Mesenteric fat pad (tissue), 1 donor: ENCODE measurements around the gene SLC4A1AP. TPM values are rescaled to one million over a fixed set of nuclear protein-coding genes. Genes with fewer than 3 reads are reported as not detected.

Experiments used
- DNase-seq: peaks from one replicate; pipeline ENCODE4 v3.0.0-alpha.2; 2020; ENCODE audit warnings: low spot score
- total RNA-seq: library from RNA; stranded (reverse); fragmentation: NEBNext Ultra II Directional; extraction: Animal tissue kit (Norgen Biotek cat#: 25700); gene quantifications from one replicate; pipeline ENCODE4 v1.2.1, GENCODE V29; 2021
- donor health status: DM: yes; HTN: yes; CAD: no.

Gene SLC4A1AP
- total RNA-seq, 1 donor from 2014 or later: 18.0 TPM

DNA sequence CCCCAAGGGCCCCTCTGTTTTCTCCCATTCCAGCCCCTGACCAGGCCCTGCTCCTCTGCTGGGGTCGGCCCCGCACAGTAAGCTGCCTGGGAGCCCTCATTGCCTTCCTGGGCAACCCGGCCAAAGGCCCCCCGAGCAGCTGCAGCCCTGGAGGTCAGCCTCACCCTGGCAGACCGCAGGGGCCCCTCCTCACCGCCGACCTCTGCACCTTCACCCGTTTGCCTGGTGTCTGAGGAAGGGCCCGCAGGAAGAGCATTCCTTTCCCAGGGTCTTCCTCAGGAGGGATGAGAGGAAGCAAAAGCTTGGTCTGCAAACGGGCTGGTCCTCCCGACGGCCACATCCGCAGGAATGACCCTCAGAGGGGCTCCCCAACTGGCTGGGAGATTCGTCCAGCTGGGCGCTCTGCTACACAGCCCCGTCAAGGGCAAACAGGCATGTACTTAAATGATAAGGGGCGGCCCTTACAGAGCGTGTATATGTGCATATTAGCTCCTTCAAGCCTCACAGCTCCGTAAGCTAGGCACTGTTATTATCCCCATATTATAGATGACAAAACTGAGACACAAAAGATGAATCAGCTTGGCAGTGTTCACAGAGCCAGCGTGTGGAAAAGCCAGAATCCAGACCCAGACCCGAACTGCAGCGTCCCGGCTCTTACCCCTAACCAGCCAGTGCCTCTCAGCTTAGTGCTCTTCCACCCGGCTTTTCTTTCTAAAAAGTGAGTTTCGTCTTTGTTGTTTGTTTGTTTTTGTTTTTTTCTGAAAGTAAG is 52.8 kb downstream of the SLC4A1AP start:
- DNase-seq: peak; percentile 87

DNA sequence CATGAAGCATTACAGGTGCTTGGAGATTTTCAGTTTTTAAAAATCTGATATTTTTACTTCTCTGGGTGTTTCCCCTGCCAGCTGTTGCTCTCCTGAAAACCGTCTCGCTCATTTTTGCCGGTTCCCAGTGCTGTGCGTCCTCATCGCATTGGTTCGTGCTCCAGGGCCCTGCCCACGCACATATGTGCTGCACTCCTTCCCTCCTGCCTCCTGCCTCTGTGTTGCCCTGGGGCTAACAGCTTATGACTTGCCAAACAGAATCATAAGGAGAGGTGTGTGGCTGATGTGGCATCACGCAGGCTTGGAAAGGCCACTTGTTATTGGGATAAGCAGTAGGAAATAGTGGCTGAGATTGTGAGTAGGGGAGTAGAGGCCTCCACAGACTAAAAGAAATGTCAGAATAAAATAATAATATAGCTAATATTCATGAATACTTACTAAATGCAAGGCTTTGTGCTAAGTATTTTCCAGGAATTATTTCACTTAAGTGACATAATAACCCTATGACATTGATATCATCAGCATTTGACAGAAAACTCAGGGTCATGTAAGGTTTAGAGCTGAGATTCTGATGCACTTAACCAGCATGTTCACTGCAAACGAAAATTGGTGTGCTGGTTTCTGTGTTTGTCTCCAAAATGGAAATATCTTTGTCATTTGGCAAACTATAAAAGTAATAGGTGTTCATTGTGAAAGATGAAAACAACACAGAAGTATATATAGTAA is 53.5 kb downstream of the SLC4A1AP start:
- peak; percentile 18 for DNase-seq

DNA sequence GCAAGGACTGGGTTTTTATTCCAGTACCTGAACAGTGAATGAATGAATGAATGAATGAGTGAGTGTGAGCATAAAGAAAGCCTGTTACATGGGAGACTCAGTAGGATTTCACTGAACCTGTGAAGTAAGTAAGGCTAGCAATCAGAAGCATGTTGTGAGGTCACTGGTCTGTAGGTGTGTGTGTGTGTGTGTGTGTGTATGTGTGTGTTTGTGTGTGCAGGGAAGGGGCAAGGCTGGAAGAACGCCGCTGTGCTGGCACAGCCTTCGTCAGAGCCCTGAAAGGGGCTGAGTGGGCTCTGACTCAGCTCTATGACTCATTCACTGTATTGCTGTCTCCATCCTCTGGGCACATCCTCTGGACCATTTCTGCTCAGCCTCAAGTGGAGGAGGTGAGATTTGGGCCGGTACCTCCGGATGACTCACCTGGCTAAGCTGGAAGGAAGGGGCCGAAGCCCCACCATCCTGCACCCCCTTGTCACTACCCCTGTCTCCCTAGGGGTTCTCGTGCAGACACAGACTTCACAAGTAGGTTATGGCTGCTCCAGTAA is 56.4 kb downstream of the SLC4A1AP start:
- peak; percentile 88 for DNase-seq

DNA sequence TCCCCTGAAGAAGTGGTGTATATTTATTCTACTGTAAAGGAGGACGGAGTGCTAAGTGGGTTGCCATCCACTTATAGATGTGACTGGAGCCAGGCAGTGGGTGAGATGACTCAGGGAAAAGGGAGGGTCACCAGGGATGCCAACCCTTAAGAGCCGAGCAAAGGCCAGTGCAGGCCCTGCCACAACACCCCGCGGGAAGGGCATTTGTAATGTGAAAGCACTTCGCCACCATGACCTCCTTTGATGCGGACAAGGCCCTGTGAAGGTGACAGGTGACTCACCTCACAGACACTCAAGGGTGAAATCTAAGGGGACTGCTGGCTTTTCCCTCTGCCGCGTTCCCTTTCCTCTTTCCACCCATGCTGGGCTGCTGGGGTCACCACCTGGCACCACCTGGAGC is 57.6 kb downstream of the SLC4A1AP start:
- DNase-seq: peak; percentile 85

DNA sequence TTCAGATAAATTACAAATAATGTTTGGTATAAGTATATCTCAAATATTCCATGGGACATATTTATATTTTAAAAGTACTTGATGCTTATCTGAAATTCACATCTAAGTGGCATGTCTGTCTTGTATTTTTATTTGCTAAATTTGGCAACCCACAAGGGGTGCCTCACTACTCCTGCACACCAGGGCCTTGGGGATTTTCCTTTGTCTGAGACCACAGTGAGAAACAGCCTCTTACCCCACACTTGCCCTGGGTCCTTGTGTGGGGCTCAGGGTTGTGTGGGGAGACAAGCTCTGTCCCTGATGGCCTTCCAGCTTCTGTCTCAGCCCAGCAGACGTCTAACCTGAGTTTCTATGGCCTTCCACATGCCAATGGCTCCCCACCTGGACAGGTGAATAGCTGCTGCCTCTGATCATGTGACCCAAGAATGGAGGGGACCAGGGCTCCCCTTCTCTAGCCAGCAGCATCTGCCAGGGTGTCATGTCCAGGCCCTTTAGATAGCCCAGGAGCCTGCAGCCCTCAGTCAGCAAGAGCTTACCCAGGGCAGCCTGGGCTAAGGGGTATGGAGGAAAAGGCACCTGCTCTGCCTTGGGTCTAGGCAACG is 58.3 kb downstream of the SLC4A1AP start:
- peak; percentile 49 for DNase-seq

DNA sequence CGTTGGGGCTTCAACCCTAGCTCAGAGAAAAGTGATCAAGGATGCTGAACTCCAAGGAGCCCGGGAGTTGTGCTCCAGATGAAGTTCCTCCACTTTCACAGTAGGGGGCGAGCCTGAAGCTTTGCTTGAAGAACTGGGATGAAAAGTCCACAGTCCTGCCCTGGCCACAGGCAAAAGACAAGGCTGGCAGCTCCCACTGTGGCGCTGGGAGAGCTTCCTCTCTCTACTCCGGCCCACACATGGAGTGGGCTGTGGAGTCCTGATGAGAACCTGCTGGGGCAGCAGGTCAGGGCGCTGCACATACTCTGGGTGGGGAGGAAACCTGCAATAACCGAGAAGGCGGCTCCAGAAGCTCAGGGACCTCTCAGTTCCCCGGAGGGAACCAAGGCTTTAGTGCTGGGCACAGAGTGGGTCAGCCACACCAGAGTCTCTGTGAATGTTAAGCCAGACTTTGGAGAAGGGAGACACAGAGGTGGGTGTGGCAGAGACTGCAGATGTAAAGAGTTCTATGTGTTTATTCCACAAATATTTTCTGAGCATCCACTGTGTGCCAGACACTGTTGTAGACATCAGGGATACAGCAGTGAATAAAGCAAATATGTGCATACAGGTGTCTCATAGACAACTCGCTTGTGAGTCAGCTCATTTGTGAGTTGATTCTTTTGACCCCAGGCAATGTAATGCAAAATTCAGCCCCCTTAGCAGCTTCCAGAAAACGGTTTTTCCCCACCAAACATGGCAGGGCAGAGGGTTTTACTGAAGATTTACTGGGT is 59.9 kb downstream of the SLC4A1AP start:
- DNase-seq: peak; percentile 88

DNA sequence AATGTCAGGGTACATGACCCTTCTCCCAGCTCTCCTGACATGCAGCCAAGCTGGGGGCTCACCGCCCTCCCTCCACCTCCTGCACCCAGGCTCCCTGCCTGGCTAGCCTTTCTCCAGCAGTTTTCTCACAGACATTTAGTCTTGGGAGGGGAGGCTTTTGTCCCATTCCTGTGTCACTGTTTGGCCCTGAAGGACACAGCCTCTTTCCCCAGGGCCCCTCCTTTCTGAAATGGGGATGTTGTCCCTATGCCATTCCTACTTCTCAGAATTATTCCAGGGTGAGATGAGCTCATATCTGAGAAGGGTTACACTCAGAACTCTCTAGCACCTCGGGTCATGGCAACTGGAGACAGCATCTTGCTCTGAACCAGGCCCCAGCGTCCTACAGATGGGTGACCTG is 60.5 kb downstream of the SLC4A1AP start:
- DNase-seq: peak; percentile 71

DNA sequence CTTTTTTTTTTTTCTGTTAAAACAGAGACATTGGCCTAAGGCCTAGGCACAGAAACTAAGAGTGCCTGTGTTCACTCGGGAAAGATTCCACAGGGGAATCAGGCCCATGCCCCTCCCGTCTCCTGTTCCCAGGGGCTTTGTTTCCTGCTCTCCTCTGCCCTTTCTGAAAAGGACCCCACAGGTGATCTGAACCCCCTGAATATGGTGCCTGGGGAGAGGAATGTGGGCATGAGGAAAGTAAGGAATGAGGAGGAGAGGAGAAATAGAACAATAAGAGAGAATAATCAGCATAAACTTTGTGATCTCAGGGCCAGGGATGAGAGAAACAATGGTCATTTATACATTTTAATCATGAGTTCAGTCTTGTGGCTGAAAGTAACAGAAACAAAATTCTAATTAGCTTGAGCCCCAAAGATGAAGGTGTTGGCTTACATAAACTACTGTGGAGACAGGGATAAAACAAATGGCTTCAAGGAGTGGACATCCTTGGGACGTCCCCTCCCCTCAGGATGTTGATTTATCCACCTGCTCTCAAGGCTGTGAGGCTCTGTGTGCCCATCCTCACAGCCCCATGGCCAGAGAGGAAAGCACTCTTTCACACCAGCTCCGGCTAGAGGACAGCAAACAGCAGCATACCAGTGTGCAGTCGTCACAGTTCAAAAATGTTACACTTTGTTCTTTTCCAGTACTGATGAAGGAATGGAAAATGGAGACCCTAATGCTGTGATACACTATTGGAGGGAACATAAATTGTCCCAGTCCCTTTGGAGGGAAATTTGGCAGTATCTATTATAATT is 61.4 kb downstream of the SLC4A1AP start:
- peak; percentile 37 for DNase-seq

DNA sequence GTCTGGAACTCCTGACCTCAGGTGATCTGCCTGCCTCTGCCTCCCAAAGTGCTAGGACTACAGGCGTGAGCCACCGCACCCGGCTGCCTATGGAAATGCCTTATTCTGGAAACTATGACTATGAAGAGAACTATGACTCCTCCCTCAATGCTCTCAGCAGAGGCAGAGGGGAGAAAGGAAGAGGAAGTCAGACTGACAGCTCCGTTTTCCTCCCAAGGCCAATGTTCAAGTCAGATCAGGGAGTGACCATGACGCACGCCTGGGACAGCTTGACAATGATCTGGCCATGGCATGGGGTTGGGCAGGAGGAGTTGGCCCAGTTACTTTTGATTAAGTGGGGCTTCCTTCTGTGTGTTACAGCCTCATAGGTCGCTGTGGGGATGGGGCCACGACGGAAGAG is 63.6 kb downstream of the SLC4A1AP start:
- DNase-seq: peak; percentile 80

DNA sequence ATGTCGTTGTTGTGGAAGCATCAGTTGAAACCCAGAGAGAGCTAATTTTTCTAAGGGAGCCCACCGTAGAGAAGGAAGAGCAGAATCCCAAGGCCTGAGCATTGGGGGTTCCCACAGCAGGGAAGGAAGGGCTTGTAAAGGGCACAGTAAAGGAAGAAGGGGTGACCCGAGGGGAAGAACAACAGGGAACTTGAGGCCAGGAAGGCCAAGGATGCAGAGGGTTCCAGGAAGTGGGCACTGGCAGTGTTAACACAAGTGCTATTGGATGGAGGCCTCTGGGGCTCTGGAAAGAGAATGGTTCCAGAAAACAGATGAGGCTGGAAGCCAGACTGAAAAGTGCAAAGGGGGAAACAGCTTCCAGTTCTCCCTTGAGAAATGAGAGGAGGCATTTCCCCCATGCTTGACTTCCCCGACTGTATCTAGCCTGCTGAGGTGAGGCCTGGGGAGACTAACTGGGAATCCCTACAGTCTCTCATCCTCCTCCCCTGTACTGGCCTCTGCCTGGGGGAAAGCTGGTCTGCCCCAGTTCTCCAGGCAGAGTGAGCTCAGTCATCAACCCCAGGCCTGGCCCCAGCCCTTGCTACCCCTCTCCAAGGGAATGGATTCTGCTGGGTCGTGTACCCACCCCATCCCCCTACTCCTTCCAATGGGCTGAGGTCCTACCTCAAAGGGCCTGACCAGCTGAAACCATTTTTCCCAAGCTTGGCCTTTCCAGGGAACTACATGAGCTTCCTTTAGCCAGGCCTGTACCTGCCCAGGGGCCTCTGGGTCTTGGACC is 64.6 kb downstream of the SLC4A1AP start:
- DNase-seq: peak; percentile 41

DNA sequence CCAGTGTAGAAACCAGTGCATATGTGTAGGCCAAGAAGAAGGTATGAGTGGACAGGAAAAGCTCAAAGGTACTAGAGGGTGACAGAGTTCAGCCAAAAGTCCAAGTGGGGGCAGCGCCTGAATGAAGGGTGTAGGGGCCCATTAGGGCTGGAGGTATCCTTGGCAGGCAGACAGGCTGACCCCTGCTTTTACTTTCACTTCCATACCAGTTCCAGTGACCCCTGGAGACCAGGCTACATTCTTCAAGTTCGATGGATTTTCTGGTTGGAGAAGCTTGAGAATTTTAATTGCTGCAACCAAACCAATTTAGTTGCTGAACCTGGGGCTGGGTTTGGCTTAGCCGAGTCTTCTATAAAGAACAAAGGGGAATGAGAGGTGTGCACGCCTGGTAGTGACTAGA is 65.5 kb downstream of the SLC4A1AP start:
- peak; percentile 22 for DNase-seq

DNA sequence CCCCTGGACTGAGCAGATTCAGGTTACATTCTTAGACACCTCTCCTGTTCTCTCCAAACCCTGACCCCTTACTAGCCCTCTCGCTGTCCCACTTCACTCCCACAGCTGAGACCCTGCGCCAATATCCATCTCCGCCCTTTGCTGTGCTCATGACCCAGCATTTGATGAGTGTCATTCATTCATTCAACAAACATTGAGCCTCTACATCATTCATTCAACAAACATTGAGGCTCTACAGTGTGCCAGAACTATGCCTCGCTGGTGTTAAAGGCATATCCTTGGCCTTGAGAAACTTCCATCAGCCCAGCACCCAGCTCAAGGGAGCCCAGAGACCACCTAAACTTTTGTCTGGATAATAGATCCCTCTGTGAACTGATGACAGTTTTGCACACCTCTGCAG is 65.9 kb downstream of the SLC4A1AP start:
- DNase-seq: peak; percentile 26

DNA sequence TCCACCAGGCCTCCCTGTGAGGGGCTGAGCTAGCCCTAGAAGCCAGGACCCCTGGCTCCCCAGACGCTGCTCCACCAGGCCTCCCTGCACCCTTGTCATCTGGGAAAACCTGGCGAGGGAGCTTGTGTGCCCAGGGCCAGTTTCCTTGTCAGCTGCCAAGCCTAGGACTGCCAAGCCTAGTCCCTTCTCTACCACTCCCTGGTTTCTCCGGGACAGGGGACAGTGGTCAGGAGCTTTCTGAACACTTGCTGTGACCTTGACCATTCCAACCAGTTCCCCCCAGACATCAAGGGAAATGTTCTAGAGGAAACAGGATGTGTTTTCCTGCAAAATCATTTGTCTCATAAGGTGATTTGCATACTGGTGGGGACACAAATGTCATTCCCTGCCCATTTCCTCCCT is 66.6 kb downstream of the SLC4A1AP start:
- DNase-seq: peak; percentile 75

DNA sequence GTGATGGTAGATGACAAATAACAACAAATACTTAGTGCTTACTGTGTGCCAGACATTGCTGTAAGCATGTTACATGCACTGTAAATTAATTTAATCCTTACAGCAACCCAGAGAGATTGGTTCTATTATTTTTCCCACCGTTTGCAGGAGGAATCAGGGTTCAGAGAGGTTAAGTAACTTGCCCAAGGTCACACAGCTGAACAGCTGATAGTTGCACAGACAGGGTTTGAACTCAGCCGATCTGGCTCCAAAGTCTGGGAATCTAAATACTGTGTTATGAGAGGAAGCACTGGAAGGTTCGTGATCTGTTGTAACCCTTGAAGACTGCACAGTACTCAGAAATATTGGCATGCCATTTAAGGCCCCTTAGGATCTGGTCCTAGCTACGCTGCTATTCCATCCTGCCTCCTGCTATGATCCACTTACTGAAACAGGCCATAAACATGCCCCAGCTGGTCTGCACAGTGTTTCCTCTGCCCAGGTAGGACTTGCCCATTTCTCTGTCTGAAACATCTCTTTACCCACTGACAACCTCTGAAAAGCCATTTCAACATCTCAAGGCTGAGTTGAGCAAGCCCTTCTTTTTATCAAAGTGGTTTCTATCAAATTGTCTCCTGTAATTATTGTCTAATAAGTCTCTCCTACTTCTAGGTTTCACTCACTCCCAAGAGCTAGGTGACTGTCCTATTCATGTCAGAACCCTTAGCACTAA is 67.4 kb downstream of the SLC4A1AP start:
- peak; percentile 20 for DNase-seq

DNA sequence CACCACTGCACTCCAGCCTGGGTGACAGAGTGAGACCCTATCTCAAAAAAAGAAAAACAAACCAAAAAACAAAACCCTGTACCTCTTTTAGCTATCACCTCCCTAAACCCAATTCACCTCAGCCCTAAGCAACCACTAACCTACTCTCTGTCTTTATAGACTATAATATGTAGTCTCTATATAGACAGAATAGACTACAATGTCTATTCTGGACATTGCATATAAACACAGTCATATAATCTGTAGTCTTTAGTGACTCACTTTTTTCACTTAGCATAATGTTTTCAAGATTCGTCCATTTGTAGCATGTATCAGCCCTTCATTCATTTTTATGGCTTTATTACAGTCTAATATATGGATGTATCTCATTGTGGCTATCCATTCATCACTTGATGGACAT is 70.6 kb downstream of the SLC4A1AP start:
- DNase-seq: no peak

DNA sequence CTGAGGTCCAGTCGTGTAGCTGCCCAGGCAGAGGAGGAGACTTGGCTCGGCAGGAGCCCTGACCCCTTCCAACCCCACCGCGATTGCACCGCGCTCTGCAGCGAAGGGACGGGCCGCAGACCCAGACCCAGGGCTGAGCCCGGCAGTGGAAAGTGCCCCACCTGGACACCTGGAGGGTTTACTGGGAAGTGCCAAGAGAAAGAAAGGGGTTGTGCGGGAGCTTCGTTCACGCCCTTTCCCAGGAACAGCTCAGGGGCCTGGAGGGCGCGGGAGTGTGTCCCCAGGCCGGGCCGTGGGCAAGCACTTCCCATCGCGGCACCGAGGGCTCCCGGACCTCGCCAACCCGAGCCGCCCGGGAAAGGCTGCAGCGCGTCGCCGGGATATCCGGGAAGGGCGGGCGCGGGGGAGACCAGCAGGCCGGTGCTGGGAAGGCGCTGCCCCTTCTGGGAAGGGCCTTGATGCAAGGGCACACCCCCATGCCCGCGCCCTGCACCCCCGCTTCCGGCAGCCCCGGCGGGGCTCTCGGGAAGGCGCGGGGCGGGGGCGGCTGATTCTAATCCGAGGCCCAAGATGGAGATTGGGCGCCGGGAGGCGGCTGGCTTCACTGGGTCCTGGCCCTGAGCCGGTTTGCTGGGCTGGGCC is 71.7 kb downstream of the SLC4A1AP start:
- DNase-seq: peak; percentile 95

DNA sequence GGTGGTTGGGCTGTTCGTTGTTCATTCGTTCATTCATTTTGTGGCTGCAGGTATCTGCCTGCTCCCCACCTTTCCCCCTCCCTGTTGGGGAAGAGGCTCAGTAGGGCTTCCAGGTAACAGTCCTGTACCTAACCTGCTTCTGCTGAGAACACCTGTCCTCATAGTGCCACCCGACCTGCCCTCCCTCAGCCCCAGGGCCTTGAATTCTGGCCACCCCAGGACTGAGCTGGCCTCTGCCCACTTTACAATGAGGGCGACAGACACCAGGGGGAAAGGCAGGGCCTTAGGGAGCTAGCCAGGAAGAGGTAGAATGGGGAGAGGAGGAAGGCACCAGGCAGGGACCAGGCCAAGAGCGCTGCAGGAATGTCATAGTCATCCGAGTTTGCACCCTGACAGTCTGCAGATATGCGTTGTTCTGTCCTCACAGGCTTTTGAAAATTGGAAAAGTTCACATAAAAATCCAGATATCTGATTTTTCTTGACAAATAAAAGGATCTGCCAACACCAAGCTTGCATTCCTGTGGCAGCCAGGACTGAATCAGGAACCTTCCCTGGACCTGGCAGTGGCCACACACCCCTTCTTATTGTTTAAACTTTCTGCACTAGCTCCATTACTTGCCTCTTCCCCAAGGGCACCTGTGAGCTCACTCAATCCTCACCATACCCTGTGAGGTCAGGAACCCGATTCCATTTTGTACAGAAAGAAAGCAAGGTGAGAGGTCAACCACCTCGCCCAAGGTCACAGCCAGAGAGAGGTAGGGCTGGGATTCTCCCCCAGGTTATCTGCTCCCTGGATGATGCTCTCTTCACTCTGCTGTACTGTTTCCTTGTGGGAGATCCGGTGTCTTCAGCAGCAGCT is 72.6 kb downstream of the SLC4A1AP start:
- peak; percentile 59 for DNase-seq

DNA sequence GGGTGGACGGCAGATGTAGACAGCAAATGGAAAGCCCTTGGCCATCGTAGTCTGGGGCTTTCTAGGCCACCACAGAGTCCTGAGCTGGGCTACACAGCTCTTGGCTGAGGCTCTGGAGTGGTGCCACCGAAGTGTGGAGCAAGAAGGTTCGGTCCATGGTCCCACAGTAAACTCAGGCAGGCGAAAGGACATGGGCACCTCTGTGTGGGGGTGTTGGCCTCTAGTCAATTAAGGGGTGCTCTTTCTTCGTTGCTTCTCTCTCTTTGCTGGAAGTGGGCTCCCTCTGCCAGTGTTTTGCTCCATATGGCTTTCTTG is 73.2 kb downstream of the SLC4A1AP start:
- peak; percentile 55 for DNase-seq
